Parathyroid adenoma (tissue), 2 donors: Measurements from ENCODE around the gene CRCP.
"Not testable (repeated sequence)": the region's sequence is repeated elsewhere in the genome, so short reads cannot be mapped to it uniquely, and the experiment has no call there.

Experiments used
- H2AFZ ChIP-seq: fragments of 300-600 bp; sonication (generic); one replicate; pipeline ENCODE4 v1.7.0; 2017; ENCODE audit warnings: antibody characterized with exemption, mild to moderate bottlenecking
- H3K27ac ChIP-seq: fragments of 300-600 bp; sonication (generic); one replicate; pipeline ENCODE4 v1.7.0; 2017
- H3K27me3 ChIP-seq: fragments of 300-600 bp; sonication (generic); one replicate; pipeline ENCODE4 v1.7.0; 2017; ENCODE audit warnings: low read length; ENCODE audit not compliant: control insufficient read depth, insufficient read depth
- H3K36me3 ChIP-seq: fragments of 300-600 bp; sonication (generic); one replicate; pipeline ENCODE4 v1.7.0; 2017; ENCODE audit warnings: low read length; ENCODE audit not compliant: control insufficient read depth, insufficient read depth
- H3K4me1 ChIP-seq: fragments of 300-600 bp; sonication (generic); one replicate; pipeline ENCODE4 v1.7.0; 2017; ENCODE audit warnings: control low read depth
- H3K4me2 ChIP-seq: fragments of 300-600 bp; sonication (generic); one replicate; pipeline ENCODE4 v1.7.0; 2017; ENCODE audit warnings: low read length
- H3K4me3 ChIP-seq: fragments of 300-600 bp; sonication (generic); one replicate; pipeline ENCODE4 v1.7.0; 2017; ENCODE audit warnings: low read depth, low read length
- H3K79me2 ChIP-seq: fragments of 300-600 bp; sonication (generic); one replicate; pipeline ENCODE4 v1.7.0; 2017; ENCODE audit warnings: control low read depth
- H3K9ac ChIP-seq: fragments of 300-600 bp; sonication (generic); one replicate; pipeline ENCODE4 v1.7.0; 2017; ENCODE audit warnings: mild to moderate bottlenecking
- H3K9me3 ChIP-seq: fragments of 300-600 bp; sonication (generic); one replicate; pipeline ENCODE4 v1.7.0; 2017; ENCODE audit warnings: low read length; ENCODE audit not compliant: control insufficient read depth
- TF ChIP-seq, protein P1 (sequence below): fragments of 300-600 bp; sonication (generic); IDR thresholded peaks from one replicate; pipeline ENCODE4 v1.7.0; 2017; ENCODE audit warnings: antibody characterized with exemption, mild to moderate bottlenecking
- donor health status: primary hyperparathyroidism.

Gene CRCP

DNA sequence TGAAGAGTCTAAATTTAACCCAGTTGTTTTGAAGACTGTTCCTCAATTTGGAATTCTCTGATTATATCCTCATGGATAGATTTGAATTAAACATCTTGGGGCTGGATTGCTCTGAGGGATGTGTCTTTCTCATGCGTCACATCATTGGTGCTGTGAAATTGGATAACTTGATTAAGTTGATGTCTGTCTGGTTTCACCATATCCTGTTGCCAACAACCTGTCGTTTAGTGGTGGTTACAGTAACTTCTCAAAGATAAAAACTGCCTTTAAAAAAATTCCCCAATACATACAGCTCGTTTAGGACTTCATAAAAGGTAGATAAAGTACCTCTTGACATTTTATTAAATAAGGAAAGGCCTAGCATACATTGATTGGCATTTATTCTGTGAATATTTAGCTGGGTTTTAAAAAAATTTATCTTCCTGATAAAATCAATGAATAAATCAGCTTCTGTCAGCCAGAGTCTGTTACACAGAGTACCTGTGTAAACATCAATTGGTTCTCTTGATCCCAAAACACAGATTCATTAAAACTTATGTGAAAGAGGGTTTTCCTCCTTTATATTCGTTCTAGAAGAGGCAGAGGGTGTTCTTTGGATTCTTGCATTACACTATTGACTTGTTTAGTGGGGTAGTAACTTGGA lies 10.5 kb downstream of the CRCP start:
- Histone ChIP-seq H2AFZ (no peak overlapping the region), H3K36me3 (no peaks in the 10 kb centered on the region), H3K4me3 (no peak overlapping the region), H3K9me3 (no peaks in the 10 kb centered on the region), H3K79me2 (peaks cover 10% of the 10 kb centered on the region), H3K27ac (peak overlapping the region; percentile 29), H3K27me3 (no peaks in the 10 kb centered on the region), H3K9ac (no peak overlapping the region), H3K4me1 (peaks cover 14% of the 10 kb centered on the region), H3K4me2 (peak overlapping the region; percentile 47)
- TF ChIP-seq, protein P1, sequence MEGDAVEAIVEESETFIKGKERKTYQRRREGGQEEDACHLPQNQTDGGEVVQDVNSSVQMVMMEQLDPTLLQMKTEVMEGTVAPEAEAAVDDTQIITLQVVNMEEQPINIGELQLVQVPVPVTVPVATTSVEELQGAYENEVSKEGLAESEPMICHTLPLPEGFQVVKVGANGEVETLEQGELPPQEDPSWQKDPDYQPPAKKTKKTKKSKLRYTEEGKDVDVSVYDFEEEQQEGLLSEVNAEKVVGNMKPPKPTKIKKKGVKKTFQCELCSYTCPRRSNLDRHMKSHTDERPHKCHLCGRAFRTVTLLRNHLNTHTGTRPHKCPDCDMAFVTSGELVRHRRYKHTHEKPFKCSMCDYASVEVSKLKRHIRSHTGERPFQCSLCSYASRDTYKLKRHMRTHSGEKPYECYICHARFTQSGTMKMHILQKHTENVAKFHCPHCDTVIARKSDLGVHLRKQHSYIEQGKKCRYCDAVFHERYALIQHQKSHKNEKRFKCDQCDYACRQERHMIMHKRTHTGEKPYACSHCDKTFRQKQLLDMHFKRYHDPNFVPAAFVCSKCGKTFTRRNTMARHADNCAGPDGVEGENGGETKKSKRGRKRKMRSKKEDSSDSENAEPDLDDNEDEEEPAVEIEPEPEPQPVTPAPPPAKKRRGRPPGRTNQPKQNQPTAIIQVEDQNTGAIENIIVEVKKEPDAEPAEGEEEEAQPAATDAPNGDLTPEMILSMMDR, result no peak

DNA sequence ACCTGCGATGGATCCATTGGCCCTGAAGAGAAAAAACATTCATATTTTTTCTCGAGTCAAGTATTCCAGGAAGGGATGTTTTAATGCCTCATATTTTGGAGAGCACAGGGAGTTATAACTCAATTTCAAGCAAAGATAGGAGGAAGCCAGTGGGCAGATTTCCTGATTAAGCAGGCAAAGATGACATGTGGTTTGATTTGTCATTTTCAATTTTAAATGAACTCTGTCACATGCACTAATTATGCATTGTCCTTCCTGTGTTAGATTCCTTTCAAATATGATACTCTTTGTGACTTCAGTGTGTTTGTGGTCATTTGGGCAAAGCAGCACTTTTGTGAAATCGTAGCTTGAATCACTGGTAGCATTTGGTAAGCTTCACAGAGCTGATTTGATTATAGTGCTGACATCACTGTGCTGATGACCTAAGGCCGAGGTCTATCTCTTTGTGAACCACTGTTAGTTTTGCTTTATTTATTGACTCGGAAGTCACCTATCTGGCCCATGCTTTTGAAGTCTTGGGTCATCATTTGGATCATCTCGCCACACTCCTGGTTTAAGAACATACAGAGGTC lies 11.2 kb downstream of the CRCP start:
- H3K27me3 ChIP-seq, H3K9ac ChIP-seq, H3K79me2 ChIP-seq, H3K9me3 ChIP-seq, H3K4me3 ChIP-seq, H3K36me3 ChIP-seq, H2AFZ ChIP-seq: not testable (repeated sequence)
- H3K27ac ChIP-seq, result peak overlapping the region; percentile 29
- H3K4me1 ChIP-seq, result peaks cover 14% of the 10 kb centered on the region
- H3K4me2 ChIP-seq, result peak overlapping the region; percentile 47

DNA sequence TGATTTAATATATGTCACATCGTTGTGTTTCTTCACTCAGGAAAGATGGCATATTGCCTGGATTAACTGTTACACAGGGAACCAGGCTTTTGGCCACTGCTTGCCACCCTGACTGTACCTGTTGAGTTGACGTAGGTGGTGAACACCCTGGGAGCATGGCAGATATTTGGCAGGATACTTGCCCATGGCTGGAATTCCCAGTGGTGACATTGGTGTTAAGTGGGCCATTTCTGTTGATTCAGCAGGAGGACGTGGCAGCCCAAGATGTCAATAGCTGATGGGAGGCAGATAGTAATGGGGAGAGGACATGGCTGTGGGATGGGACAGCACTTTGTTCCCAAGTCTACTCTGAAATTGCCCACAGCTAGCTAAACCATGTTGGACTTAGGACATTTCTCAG lies 12.5 kb downstream of the CRCP start:
- not testable (repeated sequence) for H3K36me3 ChIP-seq, H3K9ac ChIP-seq, H3K27ac ChIP-seq, H3K4me2 ChIP-seq, H3K9me3 ChIP-seq, H3K79me2 ChIP-seq, H3K27me3 ChIP-seq, H3K4me3 ChIP-seq, H2AFZ ChIP-seq
- peaks cover 14% of the 10 kb centered on the region for H3K4me1 ChIP-seq

DNA sequence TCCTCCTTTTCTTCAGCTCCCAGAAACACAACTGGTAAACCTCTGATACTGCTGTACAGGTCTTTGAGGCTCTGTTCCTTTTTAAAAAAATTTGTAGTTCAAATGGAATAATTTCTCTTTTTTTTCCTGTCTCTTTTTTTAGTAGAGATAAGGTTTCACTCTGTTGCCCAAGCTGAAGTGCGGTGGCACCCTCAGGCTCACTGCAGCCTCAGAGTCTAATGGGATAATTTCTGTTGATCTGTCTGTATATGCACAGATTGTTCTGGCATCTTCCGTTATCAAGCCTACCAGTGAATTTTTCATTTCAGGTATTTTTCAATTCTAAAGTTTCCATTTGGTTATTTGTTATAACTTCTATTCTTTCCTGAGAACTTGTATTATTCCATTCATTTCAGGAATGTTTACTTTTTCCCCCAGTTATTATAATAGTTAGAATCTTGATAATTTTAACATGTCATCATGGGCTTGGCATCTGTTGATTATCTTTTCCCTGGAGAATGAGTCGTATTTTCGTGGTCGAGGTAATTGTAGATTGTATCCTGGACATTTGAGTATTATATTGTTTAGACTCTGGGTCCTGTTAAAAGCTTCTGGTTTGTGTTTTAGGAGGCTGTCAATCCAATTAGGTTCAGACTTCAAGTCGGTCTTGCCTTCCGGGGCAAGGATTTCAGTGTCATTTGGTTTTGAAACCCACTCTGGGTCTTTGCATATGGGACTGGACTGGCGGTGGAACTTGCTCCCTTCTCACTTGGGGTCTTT lies 24.5 kb downstream of the CRCP start:
- Histone ChIP-seq H3K36me3 (no peaks in the 10 kb centered on the region), H3K4me2 (no peak overlapping the region), H3K79me2 (no peaks in the 10 kb centered on the region), H2AFZ (no peak overlapping the region), H3K4me1 (no peaks in the 10 kb centered on the region), H3K9ac (no peak overlapping the region), H3K27me3 (no peaks in the 10 kb centered on the region), H3K4me3 (no peak overlapping the region), H3K9me3 (no peaks in the 10 kb centered on the region), H3K27ac (no peak overlapping the region)
- TF ChIP-seq, protein P1, result no peak

DNA sequence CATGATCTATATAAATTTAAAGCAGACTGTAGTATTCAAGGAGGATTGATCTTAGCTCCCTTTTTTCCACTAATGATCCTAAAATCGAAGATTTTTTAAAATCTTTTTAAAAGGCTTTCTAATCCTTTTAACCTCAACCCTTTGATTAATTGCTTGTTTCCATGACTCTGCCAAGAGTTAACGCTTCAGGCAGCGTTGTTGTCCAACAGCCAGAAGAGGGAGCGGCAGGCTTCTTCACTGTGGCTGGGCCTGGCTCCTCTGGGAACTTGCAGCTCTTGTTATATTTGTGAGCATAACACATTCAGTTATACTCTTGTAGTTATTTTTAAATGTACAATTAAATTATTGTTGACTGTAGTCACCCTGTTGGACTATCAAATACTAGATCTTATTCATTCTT lies 26.3 kb downstream of the CRCP start:
- Histone ChIP-seq H3K27me3 (no peaks in the 10 kb centered on the region), H3K36me3 (no peaks in the 10 kb centered on the region), H3K9ac (no peak overlapping the region), H2AFZ (no peak overlapping the region), H3K27ac (no peak overlapping the region), H3K9me3 (no peaks in the 10 kb centered on the region), H3K79me2 (peaks cover 3% of the 10 kb centered on the region), H3K4me2 (no peak overlapping the region), H3K4me1 (no peaks in the 10 kb centered on the region), H3K4me3 (no peak overlapping the region)
- TF ChIP-seq, protein P1, result peak; percentile 43
